GM18505 (cell line): ENCODE results near the gene PRR29.
"Not testable (repeated sequence)": the region's sequence is repeated elsewhere in the genome, so short reads cannot be mapped to it uniquely, and the experiment has no call there.

Experiments used
- ATAC-seq: cut with Tn5 transposase; IDR thresholded peaks from one replicate; pipeline ENCODE4 v1.9.1; 2021; ENCODE audit not compliant: unreplicated experiment
- POLR2A ChIP-seq: IDR thresholded peaks from 4 replicates; pipeline ENCODE4 v1.6.1; 2011; ENCODE audit warnings: borderline replicate concordance; ENCODE audit not compliant: insufficient read depth, insufficient read length; ENCODE audit errors: extremely low read depth

The PRR29 gene

DNA sequence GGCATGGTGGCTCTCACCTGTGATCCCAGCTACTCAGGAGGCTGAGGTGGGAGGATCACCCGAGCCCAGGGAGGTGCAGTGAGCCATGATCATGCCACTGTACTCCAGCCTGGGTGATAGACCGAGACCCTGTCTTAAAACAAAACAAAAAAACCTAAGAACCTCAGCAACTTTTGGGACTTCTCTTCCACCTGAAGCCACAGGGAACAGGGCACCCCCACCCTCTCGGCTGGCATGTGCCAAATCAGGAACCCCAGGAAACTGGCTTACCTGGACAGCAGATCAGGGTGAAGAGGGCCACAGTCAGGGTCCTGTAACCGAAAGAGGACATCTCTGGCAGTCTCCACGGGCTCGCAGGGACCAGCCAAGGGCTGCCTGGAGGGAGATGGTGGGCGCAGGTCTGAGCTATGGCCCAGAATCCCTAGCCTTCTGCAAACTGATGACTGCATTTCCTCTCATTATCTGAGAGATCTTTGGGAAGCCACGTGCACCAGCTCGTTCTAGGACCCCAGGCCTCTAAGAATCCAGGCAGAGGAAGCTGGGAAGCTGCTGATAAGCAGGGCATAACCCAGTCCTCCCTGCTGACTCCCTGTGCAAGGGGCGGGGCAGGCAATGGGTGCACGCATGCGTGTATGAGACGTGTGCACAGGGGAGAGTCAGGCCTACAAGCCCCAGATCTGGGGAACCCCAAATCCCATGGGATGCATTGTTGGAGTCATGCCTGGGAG is 8.4 kb downstream of the PRR29 start:
- no peak for ATAC-seq
- no peak for TF ChIP-seq POLR2A

DNA sequence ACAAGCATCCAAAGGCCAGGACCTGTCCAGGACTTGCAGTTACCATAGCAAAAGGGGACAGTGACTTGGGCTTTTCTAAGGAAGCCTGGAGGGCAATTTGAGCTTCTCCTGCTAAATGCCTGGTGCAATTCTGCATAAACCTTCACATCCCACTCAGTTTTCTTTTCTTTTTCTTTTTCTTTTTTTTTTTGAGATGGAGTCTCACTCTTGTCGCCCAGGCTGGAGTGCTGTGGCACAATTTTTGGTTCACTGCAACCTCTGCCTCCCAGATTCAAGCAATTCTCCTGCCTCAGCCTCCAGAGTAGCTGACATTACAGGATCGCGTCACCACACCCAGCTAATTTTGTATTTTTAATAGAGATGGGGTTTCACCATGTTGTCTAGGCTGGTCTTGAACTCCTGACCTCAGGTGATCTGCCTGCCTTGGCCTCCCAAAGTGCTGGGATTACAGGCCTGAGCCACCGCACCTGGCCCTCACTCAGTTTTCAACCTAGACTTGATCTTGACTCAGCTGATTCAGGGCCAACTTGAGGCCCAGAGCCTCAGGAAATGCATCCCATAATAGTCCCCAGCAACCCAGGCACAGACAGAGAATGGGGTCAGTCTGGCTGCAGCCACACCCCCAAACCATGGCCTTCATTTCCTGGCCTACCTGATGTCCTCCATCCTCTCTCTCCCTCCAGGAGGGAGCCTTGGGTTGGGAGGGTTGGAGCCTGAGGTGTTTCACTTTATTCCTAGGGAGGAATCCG is 9.1 kb downstream of the PRR29 start:
- ATAC-seq, result not testable (repeated sequence)

DNA sequence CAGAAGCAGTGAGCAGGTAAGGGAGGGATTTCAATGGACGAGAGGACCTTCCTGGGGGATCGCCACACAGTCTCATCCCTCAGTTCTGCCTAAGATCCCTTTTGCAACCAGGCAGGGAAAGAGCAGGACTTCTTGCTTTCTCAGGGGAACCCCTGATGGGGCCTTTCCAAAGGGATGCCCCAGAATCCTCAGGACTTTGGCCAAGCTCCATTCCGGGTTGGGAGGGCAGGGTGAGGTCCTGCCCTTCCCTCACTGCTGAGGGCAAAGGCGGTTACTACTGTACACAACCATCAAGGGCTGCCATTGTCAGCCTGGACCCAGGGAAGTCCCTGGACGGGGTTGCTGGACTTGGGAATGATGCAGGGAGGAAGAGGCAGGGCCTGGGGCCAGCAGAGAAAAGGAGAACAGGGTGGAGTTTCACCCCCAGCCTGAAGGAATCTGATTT is 9.7 kb downstream of the PRR29 start:
- no peak for ATAC-seq
- no peak for TF ChIP-seq POLR2A

DNA sequence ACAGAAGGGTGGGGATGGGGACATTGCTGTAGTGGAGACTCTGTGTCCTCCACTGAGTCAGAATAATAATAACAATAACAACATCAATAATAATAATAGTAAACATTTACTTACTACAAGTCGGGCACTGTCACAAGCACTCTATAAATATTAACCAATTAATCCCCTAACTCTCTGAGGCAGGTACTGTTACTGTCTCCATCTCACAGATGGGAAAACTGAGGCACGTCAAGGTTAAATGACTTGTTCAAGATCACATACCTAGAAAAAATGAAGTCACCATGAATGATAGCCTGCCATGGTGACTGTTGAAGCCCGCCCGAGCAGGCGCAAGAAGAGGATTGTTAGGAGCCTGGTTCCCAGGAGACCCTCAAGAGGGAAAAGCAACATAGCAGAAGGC is 10.2 kb downstream of the PRR29 start:
- no peak for ATAC-seq
- TF ChIP-seq POLR2A, result no peak

DNA sequence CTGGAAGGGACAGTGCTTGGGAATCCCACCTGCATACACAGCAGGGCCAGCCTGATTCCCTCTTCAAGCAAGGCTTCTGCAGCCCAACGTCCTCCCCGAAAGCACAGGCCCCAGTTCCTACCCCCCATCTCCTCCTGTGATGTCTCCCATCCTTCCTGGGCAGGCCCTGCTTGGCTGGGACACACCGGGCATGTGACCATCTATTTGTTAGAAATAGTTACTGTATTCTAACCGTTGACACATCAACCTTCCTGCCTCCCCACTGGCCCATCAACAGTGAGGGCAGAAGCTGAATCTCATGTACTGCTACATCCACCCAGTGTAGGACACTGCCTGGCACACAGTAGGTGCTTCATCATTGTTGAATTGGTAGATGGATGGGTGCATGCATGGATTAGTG is 10.7 kb downstream of the PRR29 start:
- TF ChIP-seq POLR2A, result no peak
- no peak for ATAC-seq

DNA sequence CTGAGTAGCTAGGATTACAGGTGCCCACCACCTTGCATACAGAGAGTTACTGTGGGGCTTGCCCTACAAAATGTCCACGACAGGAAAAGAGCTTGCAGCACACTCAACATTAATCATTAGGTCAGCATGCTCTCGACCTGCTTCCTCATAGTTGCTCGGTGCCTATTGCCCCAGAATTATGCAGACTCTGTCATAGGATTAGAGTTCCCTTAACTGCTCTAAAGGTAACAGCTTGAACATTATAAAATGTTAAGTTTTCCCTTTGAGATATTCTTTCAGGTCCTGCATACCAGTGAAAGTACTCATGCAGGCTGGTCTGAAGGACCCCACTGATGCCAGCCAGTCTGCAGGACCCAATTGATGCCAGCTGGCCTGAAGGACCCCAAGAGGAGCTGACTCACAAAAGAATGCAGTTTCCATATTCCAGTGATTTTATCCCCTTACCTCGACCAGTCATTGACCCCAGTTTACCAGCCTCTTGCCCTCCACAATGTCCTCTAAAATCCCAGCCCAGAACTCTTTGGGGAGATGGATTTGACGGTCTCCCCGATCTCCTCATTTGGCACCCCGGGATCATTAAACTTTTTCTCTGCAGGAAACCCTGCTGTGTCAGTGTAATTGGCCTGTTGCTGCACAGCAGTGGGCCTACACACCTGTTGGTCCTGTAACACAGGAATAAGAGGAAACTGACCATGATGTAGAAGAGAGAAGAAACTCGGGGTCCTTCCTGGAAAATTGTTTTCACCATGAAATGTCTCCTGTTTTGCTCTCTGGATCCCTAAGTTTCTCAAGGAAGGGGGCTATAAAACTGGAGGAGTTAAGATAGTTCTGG is 11.6 kb downstream of the PRR29 start:
- TF ChIP-seq POLR2A, result no peak
- ATAC-seq, result no peak

DNA sequence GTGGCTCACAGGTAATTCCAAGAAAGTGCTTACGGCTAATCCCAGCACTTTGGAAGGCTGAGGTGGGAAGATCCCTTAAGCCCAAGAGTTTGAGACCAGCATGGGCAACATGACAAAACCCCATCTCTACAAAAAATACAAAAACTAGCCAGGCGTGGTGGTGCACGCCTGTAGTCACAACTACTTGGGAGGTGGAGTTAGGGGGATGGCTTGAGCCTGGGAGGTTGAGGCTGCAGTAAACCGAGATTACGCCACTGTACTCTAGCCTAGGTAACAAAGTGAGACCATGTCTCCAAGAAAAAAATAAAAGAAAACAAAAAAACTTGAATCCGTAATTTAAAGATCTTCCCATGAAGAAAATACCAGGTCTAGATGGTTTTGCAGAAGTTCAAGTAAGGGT is 17.3 kb downstream of the PRR29 start:
- TF ChIP-seq POLR2A, result no peak
- ATAC-seq, result no peak

DNA sequence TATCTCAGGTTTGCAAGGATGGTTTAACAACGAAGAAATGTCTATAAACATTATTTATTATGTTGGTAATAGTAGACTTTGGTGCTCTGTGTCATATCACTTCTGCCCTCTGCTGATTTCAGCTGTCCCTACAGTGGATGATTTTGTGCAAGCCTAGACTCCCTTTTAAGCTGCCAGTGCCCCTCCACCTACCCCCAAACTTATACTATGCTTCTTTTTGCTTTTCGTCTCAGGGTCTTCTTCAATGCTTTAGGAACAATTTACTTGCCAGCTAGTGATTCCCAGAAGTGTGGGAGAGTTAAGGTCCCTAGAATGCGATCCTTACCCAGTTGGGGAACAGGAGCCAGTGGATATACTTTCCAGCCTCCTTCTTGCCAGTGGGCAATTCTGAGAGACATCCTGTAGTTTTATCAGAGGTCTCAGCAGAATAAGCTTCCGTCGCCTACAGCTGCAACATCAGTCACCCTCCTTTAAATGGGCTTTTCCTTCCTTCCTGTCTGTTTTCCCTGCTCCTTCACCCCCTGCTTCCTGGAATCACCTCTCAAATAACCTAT is 18.2 kb downstream of the PRR29 start:
- no peak for ATAC-seq
- no peak for TF ChIP-seq POLR2A

DNA sequence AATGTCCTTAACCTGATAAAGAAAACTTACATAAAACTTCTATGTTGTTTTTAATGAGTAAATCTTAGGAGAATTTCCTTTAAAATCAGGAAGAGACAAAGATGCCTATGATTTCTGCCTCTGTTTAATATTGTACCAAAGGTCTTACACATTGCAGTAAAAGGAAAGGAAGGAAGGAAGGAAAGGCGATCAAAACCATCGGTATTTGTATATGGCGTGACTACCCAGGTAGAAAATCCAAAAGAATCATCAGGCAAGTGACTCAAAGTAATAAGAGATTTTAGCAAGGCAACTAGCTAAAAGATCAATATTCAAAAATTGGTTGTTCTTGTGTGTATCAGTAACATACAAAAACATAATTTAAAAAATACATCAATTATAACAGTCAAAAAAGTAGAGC is 18.8 kb downstream of the PRR29 start:
- no peak for ATAC-seq

DNA sequence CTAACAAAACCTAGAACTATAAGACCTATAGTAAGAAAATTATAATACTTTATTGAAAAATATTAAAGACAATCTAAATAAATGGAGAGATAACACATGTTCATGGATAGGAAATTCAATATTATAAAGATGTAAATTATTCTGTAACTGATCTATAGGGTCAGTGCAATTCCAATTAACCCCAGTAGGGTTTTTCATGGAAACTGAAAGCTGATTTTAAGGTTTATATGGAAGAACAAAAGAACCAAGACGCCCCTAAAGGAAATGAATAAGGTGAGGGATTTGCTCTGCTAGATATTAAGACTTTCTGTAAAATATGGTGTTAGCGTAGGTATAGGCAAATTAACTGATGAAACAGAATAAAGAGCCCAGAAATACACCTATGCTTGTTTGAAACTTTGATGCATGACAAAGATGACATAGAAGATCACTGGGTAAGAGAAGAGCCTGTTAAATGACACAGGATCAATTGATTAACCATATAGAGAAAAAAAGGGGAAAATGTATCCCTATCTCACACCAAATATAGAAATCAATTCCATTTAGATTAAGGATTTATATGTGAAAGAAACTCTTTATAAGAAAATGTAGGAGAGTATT is 19.3 kb downstream of the PRR29 start:
- ATAC-seq, result no peak
- no peak for TF ChIP-seq POLR2A

More for the DNA sequence above, 18.8 kb downstream of the PRR29 start:
- no peak for TF ChIP-seq POLR2A

DNA sequence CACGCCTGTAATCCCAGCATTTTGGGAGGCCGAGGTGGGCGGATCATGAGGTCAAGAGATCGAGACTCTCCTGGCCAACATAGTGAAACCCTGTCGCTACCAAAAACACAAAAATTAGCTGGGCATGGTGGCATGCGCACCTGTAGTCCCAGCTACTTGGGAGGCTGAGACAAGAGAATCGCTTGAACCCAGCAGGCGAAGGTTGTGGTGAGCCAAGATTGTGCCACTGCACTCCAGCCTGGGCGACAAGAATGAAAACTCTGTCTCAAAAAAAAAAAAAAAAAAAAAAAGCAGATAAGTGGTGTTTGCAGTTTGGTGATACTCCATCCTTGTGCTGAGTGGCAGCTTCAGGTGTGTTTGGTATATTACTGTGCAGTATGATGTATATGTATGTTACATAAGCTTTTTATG is 21.4 kb downstream of the PRR29 start:
- not testable (repeated sequence) for ATAC-seq

DNA sequence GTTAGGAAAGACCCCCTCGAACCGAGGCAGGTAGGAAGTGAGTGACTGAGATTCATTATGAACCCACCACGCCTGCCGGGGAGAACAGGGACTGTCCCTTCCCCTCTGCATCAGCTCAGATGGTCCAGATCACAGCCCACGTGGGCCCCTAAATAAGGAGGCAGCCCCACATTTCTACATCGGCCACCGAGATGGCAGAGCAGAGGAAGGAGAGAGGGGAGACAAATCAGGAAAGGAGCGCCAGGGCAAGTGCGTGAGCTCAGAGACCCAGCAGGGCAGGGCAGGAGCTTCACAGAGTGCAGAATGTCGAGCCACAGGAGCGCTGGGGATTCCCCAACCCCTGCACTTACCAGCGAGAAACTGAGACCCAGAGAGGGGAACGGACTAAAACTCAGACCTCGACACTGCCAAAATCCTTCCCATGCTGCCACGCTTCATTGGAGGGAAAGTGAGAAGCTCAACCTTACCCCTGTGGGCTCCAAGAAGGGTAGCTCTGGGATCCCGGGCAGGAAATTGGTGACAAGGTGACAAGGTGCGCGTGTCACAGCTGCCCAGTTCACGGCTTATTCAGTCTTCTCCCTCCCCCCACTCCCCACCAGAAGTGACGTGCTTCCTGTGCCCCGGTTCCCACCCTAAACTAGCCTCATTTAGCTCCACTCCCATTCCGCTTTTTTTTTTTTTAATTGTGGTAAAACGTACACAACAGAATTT is 22.1 kb downstream of the PRR29 start, which contains the start of gene ICAM2:
Gene ICAM2 (minus strand): TSS at position 578 of the 711 bp plus-strand sequence. CDS start 13,942 bp downstream, outside the sequence.
- peak; percentile 56 for ATAC-seq
- peak; percentile 81 for TF ChIP-seq POLR2A
